Heart left ventricle (tissue), 13 donors: ENCODE data around the gene CPE.

ENCODE experiments used
- POLR2A ChIP-seq, 2 donors: fragments of 450-650 bp; IDR thresholded peaks; one replicate each; pipeline ENCODE4 v1.6.1; 2017; ENCODE audit warnings: antibody characterized with exemption in 2 of 2, mild to moderate bottlenecking in 2 of 2, moderate library complexity in 2 of 2
- TF ChIP-seq, protein P1 (sequence below), 12 donors: fragments of 200-600 bp; sonication (generic) in 4 of 12; IDR thresholded peaks; one replicate each; pipeline versions ENCODE4 v1.5.0 to v1.8.0; 2018 to 2022; ENCODE audit warnings: antibody characterized with exemption in 12 of 12, mild to moderate bottlenecking in 5 of 12
- donor health status: ischemic (EF 13 %, LVEDD 7.1; RV severe dilation, severe dysfunction).
- donor health status: DM: no; HTN: yes; CAD: no.
- donor health status: DM: no; HTN: no; CAD: no.
- donor health status: ischemic (EF 25% LVEDD 6.9; RV normal size, moderate dysfunction).
- donor health status: ischemic (EF 25% LVEDD 5.7; RV mildly dilated, moderate dysfunction).
- donor health status: ischemic (EF 35%, LVEDD 5.7; RV mildly dilated, moderate dysfunction).
- donor health status: nonischemic (EF 11% LVEDD 7.7; RV severe dilation, severe dysfunction).
- donor health status: DM: yes; HTN: yes; CAD: no.
- donor health status: PGD.
- donor health status: ischemic (EF 29% LVEDD 5.4; RV normal size, mild dysfunction).
- donor health status: nonischemic (EF 23%, LVEDD 6.1; RV moderate dilation, normal function).

- TF ChIP-seq POLR2A (IDR thresholded peaks at IDR 0.05), result no peak
- TF ChIP-seq, protein P1, sequence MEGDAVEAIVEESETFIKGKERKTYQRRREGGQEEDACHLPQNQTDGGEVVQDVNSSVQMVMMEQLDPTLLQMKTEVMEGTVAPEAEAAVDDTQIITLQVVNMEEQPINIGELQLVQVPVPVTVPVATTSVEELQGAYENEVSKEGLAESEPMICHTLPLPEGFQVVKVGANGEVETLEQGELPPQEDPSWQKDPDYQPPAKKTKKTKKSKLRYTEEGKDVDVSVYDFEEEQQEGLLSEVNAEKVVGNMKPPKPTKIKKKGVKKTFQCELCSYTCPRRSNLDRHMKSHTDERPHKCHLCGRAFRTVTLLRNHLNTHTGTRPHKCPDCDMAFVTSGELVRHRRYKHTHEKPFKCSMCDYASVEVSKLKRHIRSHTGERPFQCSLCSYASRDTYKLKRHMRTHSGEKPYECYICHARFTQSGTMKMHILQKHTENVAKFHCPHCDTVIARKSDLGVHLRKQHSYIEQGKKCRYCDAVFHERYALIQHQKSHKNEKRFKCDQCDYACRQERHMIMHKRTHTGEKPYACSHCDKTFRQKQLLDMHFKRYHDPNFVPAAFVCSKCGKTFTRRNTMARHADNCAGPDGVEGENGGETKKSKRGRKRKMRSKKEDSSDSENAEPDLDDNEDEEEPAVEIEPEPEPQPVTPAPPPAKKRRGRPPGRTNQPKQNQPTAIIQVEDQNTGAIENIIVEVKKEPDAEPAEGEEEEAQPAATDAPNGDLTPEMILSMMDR (IDR thresholded peaks at IDR 0.05), result no peak
Measured at GRCh38 chr4:165398570-165398969, 19.8 kb downstream of the CPE start.
